Astrocyte (in vitro differentiated cells and primary cell): ENCODE results near the gene GNAQ.

Experiments
- CTCF ChIP-seq: IDR thresholded peaks from 2 replicates; pipeline ENCODE4 v1.5.1; 2011; ENCODE audit warnings: low read depth, mild to moderate bottlenecking, inconsistent platforms, low read length, moderate library complexity; ENCODE audit not compliant: insufficient read depth
- EZH2 ChIP-seq: IDR thresholded peaks from 2 replicates; pipeline ENCODE4 v1.6.1; 2012; ENCODE audit warnings: mild to moderate bottlenecking, low read length, inconsistent platforms; ENCODE audit not compliant: insufficient read depth

DNA sequence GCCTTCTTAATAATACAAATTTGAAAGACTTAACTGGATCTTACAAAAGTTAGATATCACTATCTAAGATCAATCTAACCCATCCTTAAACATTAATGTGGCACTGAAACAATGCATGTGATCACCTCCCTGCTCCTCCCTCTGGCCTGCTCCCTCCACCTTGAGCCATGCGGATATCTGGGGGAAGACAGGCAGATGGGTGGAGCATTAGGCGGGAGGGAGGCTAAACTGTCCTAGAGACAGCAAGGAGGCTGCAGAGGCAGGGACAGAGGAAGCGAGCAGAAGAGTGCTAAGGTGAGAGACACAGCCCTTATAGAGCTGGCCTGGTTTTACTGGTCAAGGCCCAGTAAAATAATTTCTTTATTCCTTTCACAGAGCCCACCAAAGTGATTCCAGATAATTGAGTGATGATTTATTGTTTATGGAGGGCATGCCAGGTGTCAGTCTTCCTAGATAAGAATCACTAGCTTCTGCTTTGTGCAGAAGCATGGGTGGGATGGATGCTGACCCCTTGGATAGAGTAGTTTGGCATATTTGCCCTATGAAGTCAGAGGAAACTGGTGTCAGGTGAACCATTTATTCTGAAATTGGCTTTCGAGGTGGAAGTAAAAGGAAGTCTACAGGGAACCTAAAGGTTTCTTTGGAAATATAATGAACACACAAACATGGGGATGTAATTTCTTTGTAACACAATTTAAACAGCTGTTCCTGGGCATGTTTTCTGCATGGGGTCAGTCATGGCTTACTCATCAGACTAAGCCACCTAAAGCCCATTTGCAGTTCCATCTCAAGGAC, 188.3 kb downstream of the GNAQ start:
- no peak for TF ChIP-seq CTCF
- TF ChIP-seq EZH2 = no peak
